ENCODE results near the gene MTSS2.

MTSS2 gene

DNA sequence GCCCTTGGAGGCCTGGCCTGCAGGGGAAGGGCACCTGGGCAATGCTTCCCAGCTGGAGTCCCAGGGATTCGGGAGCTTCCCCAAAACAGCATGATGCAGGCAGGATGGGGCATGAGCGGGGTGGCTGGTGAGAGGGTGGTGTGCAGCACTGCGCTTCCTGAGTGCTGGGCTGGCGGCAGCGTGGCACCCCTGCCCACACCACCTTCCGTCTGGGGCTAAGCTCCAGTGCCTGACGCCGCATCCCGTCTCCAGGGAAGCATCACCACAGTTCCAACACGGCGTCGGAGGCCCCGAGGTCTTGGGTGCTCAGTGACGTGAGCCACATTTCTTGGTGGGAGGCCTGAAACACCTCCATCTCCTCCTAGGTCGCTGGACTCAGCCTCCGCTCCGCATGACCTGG is 13.8 kb upstream of the MTSS2 start:
- no peak for DNase-seq (ENCODE audit: low spot score)

- DNase-seq (ENCODE audit: low spot score) = no peak
These were observed 13.0 kb upstream of the MTSS2 start for GRCh38 chr16:70698901-70699300.

DNA sequence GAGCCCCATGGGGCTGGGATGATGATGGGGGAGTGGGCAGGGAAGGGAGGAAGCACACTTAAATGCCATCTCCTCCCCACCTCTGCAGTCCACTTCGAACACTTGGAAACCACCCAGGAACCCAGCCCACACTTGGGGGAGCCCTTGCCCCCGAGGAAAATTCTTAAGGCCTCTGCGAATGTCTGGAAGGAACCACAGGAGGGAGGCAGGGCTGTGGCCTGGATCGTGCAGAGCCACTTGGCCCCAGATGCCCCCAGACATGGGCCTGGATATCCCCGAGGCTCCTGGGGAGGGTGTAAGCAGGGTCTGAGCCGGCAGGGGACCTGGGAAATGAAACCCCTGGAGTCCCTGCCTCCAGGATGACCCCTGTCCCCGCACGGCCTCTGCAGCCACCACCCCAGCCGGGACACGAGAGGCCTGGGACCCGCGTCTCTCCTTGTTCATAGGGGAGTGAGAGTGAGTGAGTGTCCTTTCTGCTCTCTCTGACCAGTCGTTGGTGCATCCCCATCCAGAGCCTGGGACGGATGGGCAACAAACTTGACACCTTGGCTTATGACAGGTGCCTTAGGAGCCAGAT is 11.8 kb upstream of the MTSS2 start:
- DNase-seq (ENCODE audit: low spot score) = no peak

DNA sequence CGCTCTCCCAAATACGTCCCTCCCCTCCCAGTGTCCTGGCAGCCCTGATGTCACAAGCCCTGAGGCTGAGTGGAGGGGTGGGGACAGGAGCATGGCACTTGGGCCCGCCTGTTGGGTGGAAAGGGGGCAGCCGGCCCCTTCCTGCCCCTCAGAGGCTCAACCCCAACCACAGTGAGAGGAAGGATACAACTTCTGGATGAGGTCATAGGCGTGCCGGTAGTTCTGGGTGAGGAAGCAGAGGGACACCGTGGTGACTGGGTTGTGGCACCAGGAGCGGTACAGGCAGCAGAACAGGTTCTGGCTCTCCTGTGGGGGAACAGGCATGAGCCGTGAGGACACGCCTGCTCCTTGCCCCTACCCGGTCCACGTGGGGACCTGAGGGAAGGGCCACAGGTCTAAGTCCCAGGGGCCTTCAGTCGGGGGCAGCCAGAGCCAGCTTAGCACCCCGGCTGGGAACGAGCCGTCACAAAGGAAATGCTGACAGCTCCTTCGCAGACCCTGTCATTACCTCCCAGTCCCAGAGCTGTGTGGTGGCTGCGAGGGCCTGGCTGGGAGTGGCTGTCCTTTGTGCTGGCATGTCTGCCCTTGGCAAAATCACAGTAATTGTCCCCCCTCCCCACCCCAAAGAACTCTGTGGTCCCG is 11.2 kb upstream of the MTSS2 start:
- no peak for DNase-seq (ENCODE audit: low spot score)

GRCh38 chr16:70696355-70696754 is 10.5 kb upstream of the MTSS2 start:
- DNase-seq (ENCODE audit: low spot score) = no peak

DNA sequence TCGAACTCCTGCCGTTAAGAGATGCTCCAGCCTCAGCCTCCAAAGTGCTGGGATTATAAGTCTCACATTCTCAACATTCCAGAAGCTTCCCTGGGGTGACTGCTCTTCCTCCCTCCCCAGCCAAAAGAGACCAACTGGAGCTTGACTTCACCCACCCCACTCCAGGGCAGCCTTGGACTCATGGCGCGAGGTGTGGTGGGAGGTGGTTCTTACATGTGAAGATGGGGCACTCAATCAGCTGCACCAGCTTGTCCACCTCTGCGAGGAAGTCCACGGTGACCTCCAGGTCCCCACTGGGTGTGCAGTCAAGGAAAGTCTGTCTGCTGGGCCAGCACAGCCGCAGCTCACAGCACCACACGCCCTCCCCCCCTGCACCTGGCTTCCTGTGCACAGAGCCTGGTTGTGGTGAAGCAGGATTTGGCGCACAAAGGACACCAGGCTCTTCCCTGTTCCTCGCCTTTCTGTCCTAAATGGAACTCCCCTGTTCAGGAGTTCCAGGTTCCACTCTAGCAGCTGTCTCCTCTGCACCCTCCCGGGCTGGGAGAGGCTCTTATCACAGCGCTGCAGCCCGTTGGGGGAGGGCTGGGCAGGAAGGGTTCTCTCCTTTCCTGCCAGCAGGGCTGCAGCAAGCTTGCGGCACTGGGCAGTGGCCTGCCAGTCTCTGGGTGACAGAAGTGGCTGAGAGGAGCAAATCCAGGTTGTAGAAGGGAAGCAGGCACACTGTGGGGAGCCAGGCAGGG is 9.6 kb upstream of the MTSS2 start:
- DNase-seq (ENCODE audit: low spot score) = no peak

GRCh38 chr16:70694868-70695218 is 9.0 kb upstream of the MTSS2 start:
- no peak for DNase-seq (ENCODE audit: low spot score)

DNA sequence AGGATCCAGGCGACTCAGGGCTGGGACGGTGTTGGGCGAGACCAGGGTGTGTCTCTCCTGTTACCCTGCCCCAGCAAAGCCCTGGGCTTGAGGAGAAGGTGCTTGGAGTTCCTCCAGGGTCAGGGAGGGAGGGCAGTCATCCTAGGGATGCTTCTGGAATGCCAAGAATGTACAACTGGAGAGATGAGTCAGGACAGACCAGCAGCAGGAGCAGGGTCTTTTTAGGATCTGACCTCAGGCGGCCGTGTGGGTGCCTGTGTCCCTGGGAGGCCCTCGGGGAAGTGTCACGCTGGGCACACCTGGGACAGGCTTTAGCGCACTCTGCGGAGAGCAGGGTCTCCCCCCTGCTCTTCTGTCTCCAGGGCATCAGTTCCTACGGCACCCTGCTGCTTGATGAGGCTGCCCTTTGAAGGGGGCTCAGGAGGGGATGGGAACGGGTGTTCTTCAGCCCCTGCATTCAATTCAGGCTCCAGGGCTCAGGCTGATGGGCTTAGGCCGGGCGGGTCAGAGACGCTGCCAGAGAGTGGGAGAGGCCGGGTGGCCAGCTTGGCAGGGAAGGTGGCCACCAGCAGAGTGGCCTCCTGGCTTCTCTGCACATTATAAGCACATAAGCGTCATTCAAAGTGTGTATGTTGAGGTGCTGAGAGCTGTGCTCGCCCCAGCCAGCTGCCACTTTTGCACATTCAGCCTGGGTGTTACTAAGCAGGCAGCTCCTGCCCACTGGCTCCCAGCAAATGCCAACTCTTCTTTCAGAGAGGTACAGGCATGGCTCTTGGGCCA is 8.4 kb upstream of the MTSS2 start:
- peak; percentile 39 for DNase-seq (ENCODE audit: low spot score)

- DNase-seq (ENCODE audit: low spot score) = no peak
These were observed 7.2 kb upstream of the MTSS2 start for GRCh38 chr16:70692873-70693671.

- DNase-seq (ENCODE audit: low spot score) = no peak
These were observed 6.4 kb upstream of the MTSS2 start for GRCh38 chr16:70692130-70692872.

GRCh38 chr16:70691223-70692129 is 5.6 kb upstream of the MTSS2 start:
- peak; percentile 18 for DNase-seq (ENCODE audit: low spot score)

GRCh38 chr16:70689970-70690891 is 4.4 kb upstream of the MTSS2 start:
- no peak for DNase-seq (ENCODE audit: low spot score)

DNA sequence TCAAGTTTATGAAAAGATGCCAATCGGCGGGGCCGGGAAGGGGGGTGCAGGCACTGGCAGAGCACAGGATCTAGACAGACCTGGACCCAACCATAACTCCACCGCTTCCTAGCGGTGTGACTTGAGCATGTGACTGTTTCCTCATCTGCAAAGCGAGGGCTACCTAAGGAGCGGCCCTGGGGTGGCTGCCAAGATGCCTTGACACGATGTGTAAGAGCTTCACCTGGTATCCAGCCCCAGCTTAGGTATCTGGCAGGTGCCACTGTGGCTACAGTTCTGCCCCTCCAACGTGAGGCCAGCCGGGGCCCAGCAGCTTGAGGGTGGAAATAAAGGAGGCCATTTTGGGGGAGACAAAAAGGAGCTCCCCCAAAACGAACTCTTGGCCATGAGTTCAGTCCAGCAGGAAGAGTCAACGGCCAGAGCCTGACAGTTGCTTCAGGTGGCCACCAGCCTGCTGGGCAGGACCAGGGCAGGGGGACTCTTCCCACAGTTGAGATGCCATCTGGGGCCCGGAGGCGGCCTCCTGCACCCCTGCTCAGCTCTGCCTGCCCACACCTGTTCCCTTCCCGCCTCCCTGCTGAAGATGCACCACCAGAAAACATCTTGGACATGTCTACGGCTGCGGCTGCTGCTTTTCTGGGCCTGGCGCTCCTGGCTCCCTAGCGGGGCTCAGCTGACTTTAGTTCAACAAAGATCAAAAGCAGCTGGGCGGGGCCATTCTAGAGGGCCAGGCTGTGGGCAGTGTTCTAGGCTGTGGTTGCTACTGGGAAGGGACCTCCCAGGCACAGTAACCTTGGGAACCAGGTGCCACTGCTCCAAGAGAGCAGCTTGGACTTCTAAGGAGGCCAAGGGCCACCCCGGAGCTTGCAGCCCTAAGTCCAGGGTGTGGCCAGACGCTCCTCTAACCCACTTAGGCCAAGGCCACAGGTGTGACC is 3.4 kb upstream of the MTSS2 start:
- no peak for DNase-seq (ENCODE audit: low spot score)

DNA sequence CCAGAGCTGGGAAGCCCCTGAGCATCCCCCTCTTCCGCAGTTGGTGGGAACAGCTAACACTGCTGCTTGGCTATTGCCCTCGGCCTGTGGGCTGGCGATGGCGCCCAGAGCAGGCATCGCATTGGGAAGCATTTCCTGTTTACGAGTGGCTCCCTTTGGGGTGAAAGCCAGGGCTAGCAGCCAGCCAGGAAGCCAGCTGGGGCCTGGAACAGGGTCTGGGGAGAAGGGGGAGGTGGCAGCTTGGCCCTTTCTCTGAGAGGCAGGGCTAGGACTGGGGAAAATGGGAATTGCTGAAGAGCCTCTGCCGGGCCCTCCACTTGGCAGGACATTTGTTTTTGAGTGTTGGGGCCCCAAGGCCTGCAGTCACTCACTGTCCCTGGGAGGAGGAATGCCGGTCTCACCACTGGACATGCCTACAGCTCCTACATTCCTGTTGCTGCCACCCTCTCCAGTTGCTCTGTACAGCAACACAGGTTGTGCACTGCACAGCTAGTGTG is 2.4 kb upstream of the MTSS2 start:
- DNase-seq (ENCODE audit: low spot score) = no peak

- no peak for DNase-seq (ENCODE audit: low spot score)
These were observed 1.9 kb upstream of the MTSS2 start for GRCh38 chr16:70687671-70688245.

DNA sequence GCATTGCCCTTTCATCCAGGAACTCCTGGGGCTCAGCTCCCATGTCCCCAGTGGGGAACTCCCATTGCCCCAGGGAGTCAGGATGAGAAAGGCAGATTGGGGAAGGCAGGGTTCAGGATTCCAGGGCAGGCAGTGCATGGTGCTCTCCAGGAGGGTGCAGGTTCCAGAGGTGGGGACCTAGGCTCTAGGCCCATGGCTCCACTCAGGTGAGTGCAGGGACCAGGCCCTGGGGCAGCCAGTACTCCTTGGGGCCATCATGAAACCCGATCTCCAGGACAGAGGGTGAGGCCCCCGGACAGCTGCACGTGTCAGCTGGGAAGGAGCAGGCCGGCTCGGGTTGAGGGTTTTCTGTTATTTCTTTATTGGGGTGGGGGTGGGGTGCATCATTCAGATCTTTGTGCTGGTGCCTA is 1.3 kb upstream of the MTSS2 start:
- DNase-seq (ENCODE audit: low spot score) = no peak

- DNase-seq (ENCODE audit: low spot score) = no peak
These were observed 686 bp upstream of the MTSS2 start for GRCh38 chr16:70686376-70687101.

All from RKO (cell line).